Gastroesophageal sphincter (tissue), 4 donors: ENCODE measurements around the gene PCDHA6. TPM values are rescaled to one million over a fixed set of nuclear protein-coding genes. Genes with fewer than 3 reads are reported as not detected.
"Not testable (repeated sequence)": the region's sequence is repeated elsewhere in the genome, so short reads cannot be mapped to it uniquely, and the experiment has no call there.

ENCODE experiments used
- ATAC-seq: fragments of 150-250 bp; one replicate; pipeline ENCODE4 v1.9.1; 2016; ENCODE audit warnings: mild to moderate bottlenecking, moderate library complexity
- H3K27ac ChIP-seq, 4 donors: fragments of 200-600 bp; sonication (generic) in 3 of 4; 1 replicate in 3 of 4; 2 replicates in 1 of 4; pipeline ENCODE4 v1.5.1; 2016 to 2019
- H3K27me3 ChIP-seq: fragments of 200-600 bp; sonication (generic); one replicate; pipeline ENCODE4 v1.5.1; 2019
- H3K36me3 ChIP-seq, 2 donors: fragments of 200-600 bp; sonication (generic); one replicate each; pipeline ENCODE4 v1.5.1; 2019; ENCODE audit warnings: control low read depth in 1 of 2
- H3K4me1 ChIP-seq, 3 donors: fragments of 200-600 bp; sonication (generic); 1 replicate in 2 of 3; 2 replicates in 1 of 3; pipeline ENCODE4 v1.5.1; 2016 to 2019; ENCODE audit warnings: control low read depth in 2 of 3
- H3K4me3 ChIP-seq, 2 donors: fragments of 200-600 bp; sonication (generic); one replicate each; pipeline ENCODE4 v1.5.1; 2019; ENCODE audit warnings: mild to moderate bottlenecking in 1 of 2, moderate library complexity in 1 of 2
- H3K9me3 ChIP-seq, 3 donors: fragments of 200-600 bp; sonication (generic); one replicate each; pipeline ENCODE4 v1.5.1; 2017 to 2019; ENCODE audit warnings: control low read depth in 2 of 3
- CTCF ChIP-seq, 4 experiments: fragments of 200-600 bp in 2 of 4; fragments of 450-650 bp in 2 of 4; sonication (generic) in 1 of 4; IDR thresholded peaks; one replicate each; pipeline ENCODE4 v1.5.1; 2017 to 2019; ENCODE audit warnings: antibody characterized with exemption in 4 of 4, mild to moderate bottlenecking in 2 of 4, moderate library complexity in 2 of 4
- EP300 ChIP-seq: sonication (generic); formaldehyde crosslinking; IDR thresholded peaks from one replicate; pipeline ENCODE4 v1.6.1; 2017; ENCODE audit warnings: antibody characterized with exemption, mild to moderate bottlenecking
- POLR2A ChIP-seq, 2 donors: fragments of 450-650 bp; IDR thresholded peaks; one replicate each; pipeline ENCODE4 v1.6.1; 2017; ENCODE audit warnings: antibody characterized with exemption in 2 of 2, mild to moderate bottlenecking in 2 of 2, moderate library complexity in 1 of 2
- POLR2AphosphoS5 ChIP-seq: sonication (generic); formaldehyde crosslinking; IDR thresholded peaks from one replicate; pipeline ENCODE4 v1.6.1; 2017; ENCODE audit warnings: antibody characterized with exemption
- WGBS, 2 donors: methylation state at CpG; one replicate each; pipeline ENCODE4 v1.1.5; 2018; ENCODE audit warnings: low coverage in 1 of 2; 5-methylcytosine and 5-hydroxymethylcytosine counted together
- total RNA-seq, 4 donors: library from RNA; depleted of rRNA; stranded (reverse); fragments of >200 nt; gene quantifications; one replicate each; pipeline ENCODE4 v1.1.0, GENCODE V29; 2016

Gene PCDHA6, protein sequence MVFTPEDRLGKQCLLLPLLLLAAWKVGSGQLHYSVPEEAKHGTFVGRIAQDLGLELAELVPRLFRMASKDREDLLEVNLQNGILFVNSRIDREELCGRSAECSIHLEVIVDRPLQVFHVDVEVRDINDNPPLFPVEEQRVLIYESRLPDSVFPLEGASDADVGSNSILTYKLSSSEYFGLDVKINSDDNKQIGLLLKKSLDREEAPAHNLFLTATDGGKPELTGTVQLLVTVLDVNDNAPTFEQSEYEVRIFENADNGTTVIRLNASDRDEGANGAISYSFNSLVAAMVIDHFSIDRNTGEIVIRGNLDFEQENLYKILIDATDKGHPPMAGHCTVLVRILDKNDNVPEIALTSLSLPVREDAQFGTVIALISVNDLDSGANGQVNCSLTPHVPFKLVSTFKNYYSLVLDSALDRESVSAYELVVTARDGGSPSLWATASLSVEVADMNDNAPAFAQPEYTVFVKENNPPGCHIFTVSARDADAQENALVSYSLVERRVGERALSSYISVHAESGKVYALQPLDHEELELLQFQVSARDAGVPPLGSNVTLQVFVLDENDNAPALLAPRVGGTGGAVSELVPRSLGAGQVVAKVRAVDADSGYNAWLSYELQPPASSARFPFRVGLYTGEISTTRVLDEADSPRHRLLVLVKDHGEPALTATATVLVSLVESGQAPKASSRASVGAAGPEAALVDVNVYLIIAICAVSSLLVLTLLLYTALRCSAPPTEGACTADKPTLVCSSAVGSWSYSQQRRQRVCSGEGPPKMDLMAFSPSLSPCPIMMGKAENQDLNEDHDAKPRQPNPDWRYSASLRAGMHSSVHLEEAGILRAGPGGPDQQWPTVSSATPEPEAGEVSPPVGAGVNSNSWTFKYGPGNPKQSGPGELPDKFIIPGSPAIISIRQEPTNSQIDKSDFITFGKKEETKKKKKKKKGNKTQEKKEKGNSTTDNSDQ
- 1 to 10 TPM in 1 of 4 donors, under 1 TPM in 3; 0.31 to 1.4 (median 0.73) TPM for total RNA-seq

GRCh38 chr5:140827704-140828361 lies at the start of gene PCDHA6:
Gene PCDHA6 (plus strand): TSS chr5:140827960. CDS start chr5:140828092, 132 bp downstream.
- no peaks in the 10 kb centered on the region for H3K4me1 ChIP-seq
- H3K4me3 ChIP-seq = no peak within 1 kb of the TSS
- no peaks in the 10 kb centered on the region for H3K36me3 ChIP-seq
- H3K27me3 ChIP-seq = peaks cover 78% of the 10 kb centered on the region
- 10 to 17% methylated on average over 11 to 12 of the region's 27 CpGs for WGBS, 2 donors
- ATAC-seq = no peak
- no peak for TF ChIP-seq POLR2A (IDR thresholded peaks at IDR 0.05)
- no peak for TF ChIP-seq POLR2AphosphoS5
- TF ChIP-seq CTCF (IDR thresholded peaks at IDR 0.05) = no peak
- TF ChIP-seq EP300 = no peak
- no peak within 1 kb of the TSS for H3K27ac ChIP-seq
- peaks cover 0 to 55% (median 0%) of the 10 kb centered on the region in 3 donors for H3K9me3 ChIP-seq

- H3K4me3 ChIP-seq = no peak overlapping the region
- TF ChIP-seq EP300 (no peak), CTCF (IDR thresholded peaks at IDR 0.05) (no peak), POLR2AphosphoS5 (no peak), POLR2A (IDR thresholded peaks at IDR 0.05) (no peak)
- 64% methylated on average over 1 of the region's 1 CpG; no CpG with 5 or more reads in 1 of the 2 donors for WGBS, 2 donors
- peaks cover 21% of the 10 kb centered on the region for H3K27me3 ChIP-seq
- H3K9me3 ChIP-seq = peaks cover 0 to 87% (median 0%) of the 10 kb centered on the region in 3 donors
- no peaks in the 10 kb centered on the region for H3K36me3 ChIP-seq
- H3K4me1 ChIP-seq = no peaks in the 10 kb centered on the region
- ATAC-seq = no peak
- no peak overlapping the region for H3K27ac ChIP-seq
Measured at GRCh38 chr5:140780512-140780911, 47.2 kb upstream of the PCDHA6 start.

- no peak within 1 kb of the TSS for H3K4me3 ChIP-seq
- H3K27ac ChIP-seq = no peak within 1 kb of the TSS
- TF ChIP-seq POLR2A (IDR thresholded peaks at IDR 0.05) (no peak), POLR2AphosphoS5 (no peak), CTCF (IDR thresholded peaks at IDR 0.05) (no peak), EP300 (no peak)
- peaks cover 0 to 4% of the 10 kb centered on the region in 2 donors for H3K36me3 ChIP-seq
- ATAC-seq = no peak
- H3K27me3 ChIP-seq = peaks cover 63% of the 10 kb centered on the region
- peaks cover 0 to 87% (median 0%) of the 10 kb centered on the region in 3 donors for H3K9me3 ChIP-seq
- WGBS, 2 donors = 10 to 11% methylated on average over 4 to 18 of the region's 29 CpGs
- H3K4me1 ChIP-seq = no peaks in the 10 kb centered on the region
Measured at GRCh38 chr5:140785905-140786686, 41.7 kb upstream of the PCDHA6 start, which contains the start of gene PCDHA1. Gene PCDHA1 (plus strand): TSS chr5:140786140.

GRCh38 chr5:140787422-140787821 lies 40.3 kb upstream of the PCDHA6 start:
- Histone ChIP-seq H3K27me3 (peaks cover 66% of the 10 kb centered on the region), H3K9me3 (peaks cover 0 to 87% (median 0%) of the 10 kb centered on the region in 3 donors)
- not testable (repeated sequence) for H3K36me3 ChIP-seq, ATAC-seq, H3K4me3 ChIP-seq, H3K27ac ChIP-seq, H3K4me1 ChIP-seq
- 31 to 48% methylated on average over 3 to 23 of the region's 44 CpGs for WGBS, 2 donors

- peaks cover 64% of the 10 kb centered on the region for H3K27me3 ChIP-seq
- 47 to 67% methylated on average over 3 of the region's 70 CpGs for WGBS, 2 donors
- not testable (repeated sequence) for H3K36me3 ChIP-seq, H3K4me1 ChIP-seq, H3K4me3 ChIP-seq, H3K27ac ChIP-seq, ATAC-seq
- peaks cover 0 to 85% (median 0%) of the 10 kb centered on the region in 3 donors for H3K9me3 ChIP-seq
Measured at GRCh38 chr5:140787849-140788504, 39.8 kb upstream of the PCDHA6 start.
